CD4-positive, alpha-beta T cell treated with Interleukin-17A for 4 hours (primary cell): ENCODE data around the gene BTBD2.

ENCODE experiments used
- DNase-seq: peaks from one replicate; pipeline ENCODE4 v3.0.0-alpha.2; 2020; ENCODE audit warnings: mixed read lengths

The BTBD2 gene

GRCh38 chr19:2050349-2050990 is 35.0 kb upstream of the BTBD2 start:
- DNase-seq, result no peak

GRCh38 chr19:2049741-2050348 is 34.3 kb upstream of the BTBD2 start:
- DNase-seq, result peak; percentile 78

GRCh38 chr19:2048959-2049740 is 33.6 kb upstream of the BTBD2 start:
- DNase-seq, result no peak

GRCh38 chr19:2048104-2048958 is 32.8 kb upstream of the BTBD2 start:
- DNase-seq, result no peak

- peak; percentile 49 for DNase-seq
These were observed 32.1 kb upstream of the BTBD2 start for GRCh38 chr19:2047449-2048103.

- DNase-seq, result no peak
These were observed 31.5 kb upstream of the BTBD2 start for GRCh38 chr19:2047076-2047448.

- no peak for DNase-seq
These were observed 30.8 kb upstream of the BTBD2 start for GRCh38 chr19:2046046-2046907.

- no peak for DNase-seq
These were observed 30.1 kb upstream of the BTBD2 start for GRCh38 chr19:2045501-2046045.

GRCh38 chr19:2044709-2045500 is 29.4 kb upstream of the BTBD2 start:
- no peak for DNase-seq

- DNase-seq, result no peak
These were observed 28.6 kb upstream of the BTBD2 start for GRCh38 chr19:2043961-2044708.

GRCh38 chr19:2043251-2043641 is 27.7 kb upstream of the BTBD2 start:
- DNase-seq, result no peak

GRCh38 chr19:2042485-2043250 is 27.2 kb upstream of the BTBD2 start:
- DNase-seq, result no peak

GRCh38 chr19:2041683-2042484 is 26.4 kb upstream of the BTBD2 start:
- peak; percentile 100 for DNase-seq

GRCh38 chr19:2041433-2041682 is 25.8 kb upstream of the BTBD2 start:
- no peak for DNase-seq

- no peak for DNase-seq
These were observed 25.3 kb upstream of the BTBD2 start for GRCh38 chr19:2040647-2041432.

- DNase-seq, result no peak
These were observed 24.6 kb upstream of the BTBD2 start for GRCh38 chr19:2039959-2040646.
